Natural killer cell (primary cell): ENCODE measurements around the gene ORMDL3. TPM values are rescaled to one million over a fixed set of nuclear protein-coding genes. Genes with fewer than 3 reads are reported as not detected.
"Not testable (repeated sequence)": the region's sequence is repeated elsewhere in the genome, so short reads cannot be mapped to it uniquely, and the experiment has no call there.

ENCODE experiments used
- ATAC-seq, 3 donors: fragments of 150-1000 bp in 2 of 3; fragments of 200-7000 bp in 1 of 3; cut with Tn5 transposase; 1 replicate in 1 of 3; 2 replicates in 2 of 3; pipeline ENCODE4 v1.10.0; 2021; ENCODE audit warnings: mild to moderate bottlenecking in 2 of 3, moderate library complexity in 2 of 3
- DNase-seq, 2 donors: peaks; one replicate each; pipeline versions ENCODE4 v3.0.0 to v3.0.0-alpha.2; 2013 to 2021; ENCODE audit warnings: mixed read lengths in 1 of 2
- H3K27ac ChIP-seq: one replicate; pipeline ENCODE4 v1.5.1; 2013; ENCODE audit warnings: mild to moderate bottlenecking, low read length
- H3K27me3 ChIP-seq: one replicate; pipeline ENCODE4 v1.6.1; 2013; ENCODE audit warnings: low read length; ENCODE audit not compliant: control insufficient read depth, insufficient read depth
- H3K36me3 ChIP-seq: one replicate; pipeline ENCODE4 v1.6.1; 2013; ENCODE audit warnings: low read length; ENCODE audit not compliant: control insufficient read depth, insufficient read depth
- H3K4me1 ChIP-seq: one replicate; pipeline ENCODE4 v1.6.1; 2013; ENCODE audit warnings: low read length; ENCODE audit not compliant: control insufficient read depth, insufficient read depth
- H3K4me3 ChIP-seq: one replicate; pipeline ENCODE4 v1.5.1; 2013; ENCODE audit warnings: low read length
- H3K9me3 ChIP-seq: one replicate; pipeline ENCODE4 v1.6.1; 2013; ENCODE audit warnings: low read length; ENCODE audit not compliant: control insufficient read depth, insufficient read depth
- H3K27ac Mint-ChIP-seq, 2 donors: one replicate each; pipeline ENCODE4 v1.8.0; 2022; ENCODE audit warnings: mild to moderate bottlenecking in 2 of 2, mixed read lengths in 2 of 2, moderate library complexity in 1 of 2
- H3K27me3 Mint-ChIP-seq, 2 donors: one replicate each; pipeline ENCODE4 v1.8.0; 2022; ENCODE audit warnings: low read depth in 2 of 2, mixed read lengths in 2 of 2
- H3K36me3 Mint-ChIP-seq: one replicate; pipeline ENCODE4 v1.8.0; 2022; ENCODE audit warnings: mixed read lengths
- H3K4me1 Mint-ChIP-seq, 2 donors: one replicate each; pipeline ENCODE4 v1.8.0; 2022; ENCODE audit warnings: mixed read lengths in 2 of 2
- H3K4me3 Mint-ChIP-seq: one replicate; pipeline ENCODE4 v1.8.0; 2022; ENCODE audit warnings: mild to moderate bottlenecking, moderate library complexity, mixed read lengths
- H3K9me3 Mint-ChIP-seq, 2 donors: one replicate each; pipeline ENCODE4 v1.8.0; 2022; ENCODE audit warnings: mixed read lengths in 2 of 2
- CTCF ChIP-seq: fragments of 200-600 bp; IDR thresholded peaks from one replicate; pipeline ENCODE4 v1.8.0; 2022; ENCODE audit warnings: antibody characterized with exemption
- WGBS: methylation state at CpG from one replicate; pipeline ENCODE4 v1.1.7; 2013; ENCODE audit warnings: missing lambda C conversion rate; ENCODE audit not compliant: insufficient coverage; 5-methylcytosine and 5-hydroxymethylcytosine counted together
- intact Hi-C: fragments of 100-400 bp; cut with micrococcal nuclease; formaldehyde crosslinking; loops from one replicate; pipeline ENCODE4 v1.14.2; 2022
- total RNA-seq, 4 donors: library from RNA; stranded (reverse); fragments of 120-200 nt in 1 of 4; gene quantifications; one replicate each; pipeline versions ENCODE4 v1.2.3 to v1.2.4, GENCODE V29; 2013 to 2022

The ORMDL3 gene
- total RNA-seq, 3 donors from 2014 or later (not counting 1 experiment from before 2014, with no cell fraction given) = 61.6 to 121 (median 77.2) TPM

GRCh38 chr17:39903158-39903884, 24.1 kb downstream of the ORMDL3 start:
- no peak for TF ChIP-seq CTCF
- Mint-ChIP-seq H3K4me3 (peak overlapping the region; percentile 49), H3K36me3 (peaks cover 8% of the 10 kb centered on the region), H3K4me1 (peaks cover 20 to 29% of the 10 kb centered on the region in 2 donors), H3K9me3 (no peaks in the 10 kb centered on the region), H3K27me3 (no peaks in the 10 kb centered on the region), H3K27ac (peak overlapping the region; percentile 68 to 71)
- intact Hi-C loops = no loop called here
- Histone ChIP-seq H3K27ac (peak overlapping the region; percentile 1), H3K27me3 (no peaks in the 10 kb centered on the region), H3K4me1 (peaks cover 19% of the 10 kb centered on the region), H3K36me3 (no peaks in the 10 kb centered on the region), H3K9me3 (no peaks in the 10 kb centered on the region), H3K4me3 (no peak overlapping the region)
- DNase-seq (peak in 1 of 2 donors; percentile 33), ATAC-seq (peak; percentile 70 to 86 (median 79))
- WGBS = 78% methylated on average over 3 of the region's 4 CpGs

DNA sequence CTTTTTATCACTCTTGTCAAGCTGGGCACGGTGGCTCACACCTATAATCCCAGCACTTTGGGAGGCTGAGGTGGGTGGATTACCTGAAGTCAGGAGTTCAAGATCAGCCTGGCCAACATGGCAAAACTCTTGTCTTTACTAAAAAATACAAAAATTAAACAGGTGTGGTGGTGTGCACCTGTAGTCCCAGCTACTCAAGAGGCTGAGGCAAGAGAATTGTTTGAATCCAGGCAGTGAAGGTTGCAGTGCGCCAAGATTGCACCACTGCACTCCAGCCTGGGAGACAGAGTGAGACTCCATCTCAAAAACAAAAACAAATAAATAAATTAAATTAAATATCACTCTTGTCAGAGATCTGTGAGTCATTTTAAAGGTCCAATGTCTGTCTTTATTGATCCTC, 25.4 kb downstream of the ORMDL3 start:
- peaks cover 19% of the 10 kb centered on the region for H3K4me1 ChIP-seq
- H3K4me3 Mint-ChIP-seq, H3K27ac ChIP-seq, H3K4me3 ChIP-seq, ATAC-seq, intact Hi-C loops, DNase-seq, H3K9me3 Mint-ChIP-seq, H3K36me3 Mint-ChIP-seq, H3K27me3 ChIP-seq, H3K36me3 ChIP-seq, H3K9me3 ChIP-seq, H3K27me3 Mint-ChIP-seq, H3K27ac Mint-ChIP-seq: not testable (repeated sequence)
- H3K4me1 Mint-ChIP-seq = peaks cover 20 to 29% of the 10 kb centered on the region in 2 donors
- WGBS = 100% methylated on average over 1 of the region's 2 CpGs

DNA sequence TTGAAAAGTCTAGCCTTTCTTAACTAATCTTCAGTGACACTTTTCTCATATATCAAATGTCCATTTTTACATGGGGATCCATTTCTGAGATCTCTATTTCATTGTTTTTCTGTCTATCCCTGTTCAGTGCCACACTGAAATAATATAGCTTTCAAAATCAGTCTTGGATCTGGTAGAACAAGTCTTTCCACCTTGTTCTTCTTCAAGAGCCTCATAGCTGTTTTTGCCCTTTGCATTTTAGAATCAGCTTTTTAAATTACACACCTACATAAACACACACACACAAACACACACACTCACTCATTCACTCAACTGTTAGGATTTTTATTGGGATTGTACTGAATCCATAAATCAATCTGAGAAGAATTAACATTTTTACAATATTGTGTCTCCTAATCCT, 28.2 kb downstream of the ORMDL3 start:
- Histone ChIP-seq H3K4me1 (peaks cover 17% of the 10 kb centered on the region), H3K4me3 (no peak overlapping the region), H3K36me3 (no peaks in the 10 kb centered on the region), H3K27ac (no peak overlapping the region), H3K9me3 (no peaks in the 10 kb centered on the region), H3K27me3 (no peaks in the 10 kb centered on the region)
- H3K27me3 Mint-ChIP-seq = no peaks in the 10 kb centered on the region
- intact Hi-C loops = no loop called here
- H3K9me3 Mint-ChIP-seq = no peaks in the 10 kb centered on the region
- H3K36me3 Mint-ChIP-seq = no peaks in the 10 kb centered on the region
- H3K4me3 Mint-ChIP-seq = no peak overlapping the region
- no peak overlapping the region for H3K27ac Mint-ChIP-seq
- ATAC-seq = no peak
- H3K4me1 Mint-ChIP-seq = peaks cover 9 to 10% of the 10 kb centered on the region in 2 donors
- DNase-seq = no peak
- TF ChIP-seq CTCF = no peak

DNA sequence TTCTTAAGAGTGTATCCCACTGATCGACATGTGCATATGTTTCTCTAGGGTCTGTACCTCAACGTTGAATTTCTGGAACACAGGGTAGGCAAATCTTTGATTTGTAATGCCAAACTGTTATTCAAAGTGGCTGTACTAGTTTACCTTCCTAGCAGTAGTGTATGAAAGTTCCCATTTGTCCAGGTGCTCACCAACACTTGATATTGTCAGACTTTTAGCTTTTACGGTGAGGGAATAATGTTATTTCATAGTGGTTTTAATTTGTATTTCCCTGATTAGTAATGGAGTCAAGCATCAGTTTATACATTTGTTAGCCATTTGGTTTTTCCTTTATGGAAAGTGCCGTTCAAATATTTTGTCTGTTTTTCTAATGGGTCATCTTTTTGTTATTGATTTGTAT, 29.3 kb downstream of the ORMDL3 start:
- 98% methylated on average over 3 of the region's 4 CpGs for WGBS
- H3K4me1 Mint-ChIP-seq = peaks cover 2% of the 10 kb centered on the region in 2 donors
- Histone ChIP-seq H3K36me3 (no peaks in the 10 kb centered on the region), H3K27ac (no peak overlapping the region), H3K4me1 (peaks cover 6% of the 10 kb centered on the region), H3K9me3 (no peaks in the 10 kb centered on the region), H3K4me3 (no peak overlapping the region), H3K27me3 (no peaks in the 10 kb centered on the region)
- no peaks in the 10 kb centered on the region for H3K36me3 Mint-ChIP-seq
- no peak for TF ChIP-seq CTCF
- ATAC-seq = no peak
- DNase-seq = no peak
- intact Hi-C loops = no loop called here
- H3K4me3 Mint-ChIP-seq = no peak overlapping the region
- no peak overlapping the region for H3K27ac Mint-ChIP-seq
- H3K27me3 Mint-ChIP-seq = no peaks in the 10 kb centered on the region
- no peaks in the 10 kb centered on the region for H3K9me3 Mint-ChIP-seq
